Uterus (tissue), 2 donors: ENCODE results near the gene VSIR.

ENCODE experiments used
- CTCF ChIP-seq, 4 experiments: fragments of 200-600 bp in 2 of 4; fragments of 450-650 bp in 2 of 4; sonication (generic) in 2 of 4; IDR thresholded peaks; one replicate each; pipeline ENCODE4 v1.5.1; 2016 to 2019; ENCODE audit warnings: antibody characterized with exemption in 4 of 4, mild to moderate bottlenecking in 2 of 4, moderate library complexity in 1 of 4
- POLR2A ChIP-seq, 2 donors: fragments of 450-650 bp; IDR thresholded peaks; one replicate each; pipeline ENCODE4 v1.6.1; 2016; ENCODE audit warnings: antibody characterized with exemption in 2 of 2, mild to moderate bottlenecking in 1 of 2, moderate library complexity in 1 of 2

- TF ChIP-seq CTCF (IDR thresholded peaks at IDR 0.05) (no peak), POLR2A (IDR thresholded peaks at IDR 0.05) (no peak)
These were observed 9.7 kb upstream of the VSIR start for GRCh38 chr10:71782917-71783490.
